DMS114 treated with DMSO at 0.1 percent for 48 hours (cell line): ENCODE results near the gene RASA3.

Source experiments
- DNase-seq: peaks from one replicate; lab custom pipeline; 2025; ENCODE audit not compliant: unreplicated experiment; lab: John Stamatoyannopoulos, UW

Gene RASA3

GRCh38 chr13:113945857-113946408 is 186.5 kb downstream of the RASA3 start:
- no peak for DNase-seq

- no peak for DNase-seq
Measured at GRCh38 chr13:113943821-113944565, 188.4 kb downstream of the RASA3 start.

GRCh38 chr13:113942591-113943103 is 189.8 kb downstream of the RASA3 start:
- DNase-seq, result no peak

- no peak for DNase-seq
Measured at GRCh38 chr13:113941571-113942191, 190.7 kb downstream of the RASA3 start.

GRCh38 chr13:113939944-113940297 is 192.5 kb downstream of the RASA3 start:
- no peak for DNase-seq

GRCh38 chr13:113939129-113939943 is 193.1 kb downstream of the RASA3 start:
- no peak for DNase-seq

GRCh38 chr13:113938716-113939115 is 193.7 kb downstream of the RASA3 start:
- no peak for DNase-seq

GRCh38 chr13:113938246-113938645 is 194.2 kb downstream of the RASA3 start:
- no peak for DNase-seq

GRCh38 chr13:113937527-113938180 is 194.8 kb downstream of the RASA3 start:
- DNase-seq, result no peak

GRCh38 chr13:113937073-113937472 is 195.3 kb downstream of the RASA3 start:
- no peak for DNase-seq

- no peak for DNase-seq
Measured at GRCh38 chr13:113936166-113936965, 196.1 kb downstream of the RASA3 start.

- no peak for DNase-seq
Measured at GRCh38 chr13:113935001-113935844, 197.2 kb downstream of the RASA3 start.

- no peak for DNase-seq
Measured at GRCh38 chr13:113934576-113934975, 197.8 kb downstream of the RASA3 start.

- DNase-seq, result no peak
Measured at GRCh38 chr13:113933901-113934300, 198.5 kb downstream of the RASA3 start.

GRCh38 chr13:113931841-113932459 is 200.5 kb downstream of the RASA3 start:
- no peak for DNase-seq

- no peak for DNase-seq
Measured at GRCh38 chr13:113930671-113931637, 201.5 kb downstream of the RASA3 start.
